ENCODE data around the gene NME9. TPM values are rescaled to one million over a fixed set of nuclear protein-coding genes. Genes with fewer than 3 reads are reported as not detected.
A peak's percentile ranks its signal among the peaks of the same experiment; 100 is the strongest.

The NME9 gene
- total RNA-seq, 4 donors from 2014 or later: 0.47 to 0.54 TPM; not detected in 2

DNA sequence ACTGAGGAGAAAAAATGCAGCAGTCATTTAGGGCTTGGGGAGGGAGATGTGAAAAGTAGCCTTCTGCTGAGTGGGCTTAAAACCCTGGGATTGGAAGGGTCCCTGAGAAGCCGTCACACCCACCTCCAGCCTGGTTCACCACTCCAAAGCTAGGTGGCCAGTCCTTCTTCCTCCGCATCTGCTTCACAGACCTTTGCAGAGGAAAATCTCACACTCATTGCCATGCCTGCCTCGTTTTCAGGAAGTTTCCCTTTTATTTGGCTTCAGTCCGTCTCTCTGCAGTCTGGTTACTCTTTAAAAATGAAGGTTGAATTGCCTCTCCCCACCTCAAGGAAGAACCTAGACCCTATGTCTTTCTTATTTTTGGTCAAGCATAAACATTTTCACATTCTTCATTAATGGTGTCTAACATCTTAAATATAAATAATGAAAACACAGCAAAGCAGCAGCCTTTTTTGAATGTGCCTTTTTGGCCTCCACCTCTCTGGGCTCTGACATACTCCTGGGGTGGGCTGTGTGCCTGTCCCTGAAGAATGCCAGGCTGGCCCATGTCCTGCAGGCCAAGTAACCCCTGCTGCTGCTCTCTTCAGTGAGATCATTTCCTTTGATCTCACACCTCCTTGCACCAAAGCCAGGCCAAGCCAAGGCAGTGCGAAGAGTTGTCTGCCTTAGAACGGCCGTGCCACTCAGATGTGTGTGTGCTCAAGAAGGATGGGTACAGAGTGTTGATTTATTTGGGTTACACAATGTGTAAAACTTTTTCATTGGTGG, 29.7 kb upstream of the NME9 start:
- no peak for TF ChIP-seq POLR2A (IDR thresholded peaks at IDR 0.05)
- H3K36me3 ChIP-seq: peaks cover 0 to 19% of the 10 kb centered on the region in 2 donors
- H3K27me3 ChIP-seq: no peaks in the 10 kb centered on the region
- H3K27ac ChIP-seq: peak overlapping the region in 3 of 4 donors; percentile 58 to 64 (median 64)
- peak; percentile 14 for ATAC-seq
- H3K4me3 ChIP-seq: no peak overlapping the region
- no peaks in the 10 kb centered on the region for H3K9me3 ChIP-seq
- peaks cover 0 to 47% (median 11%) of the 10 kb centered on the region in 3 donors for H3K4me1 ChIP-seq
- WGBS, 2 donors (ENCODE audit: low coverage in 1 of 2): 30 to 49% methylated on average over 4 to 6 of the region's 7 CpGs

DNA sequence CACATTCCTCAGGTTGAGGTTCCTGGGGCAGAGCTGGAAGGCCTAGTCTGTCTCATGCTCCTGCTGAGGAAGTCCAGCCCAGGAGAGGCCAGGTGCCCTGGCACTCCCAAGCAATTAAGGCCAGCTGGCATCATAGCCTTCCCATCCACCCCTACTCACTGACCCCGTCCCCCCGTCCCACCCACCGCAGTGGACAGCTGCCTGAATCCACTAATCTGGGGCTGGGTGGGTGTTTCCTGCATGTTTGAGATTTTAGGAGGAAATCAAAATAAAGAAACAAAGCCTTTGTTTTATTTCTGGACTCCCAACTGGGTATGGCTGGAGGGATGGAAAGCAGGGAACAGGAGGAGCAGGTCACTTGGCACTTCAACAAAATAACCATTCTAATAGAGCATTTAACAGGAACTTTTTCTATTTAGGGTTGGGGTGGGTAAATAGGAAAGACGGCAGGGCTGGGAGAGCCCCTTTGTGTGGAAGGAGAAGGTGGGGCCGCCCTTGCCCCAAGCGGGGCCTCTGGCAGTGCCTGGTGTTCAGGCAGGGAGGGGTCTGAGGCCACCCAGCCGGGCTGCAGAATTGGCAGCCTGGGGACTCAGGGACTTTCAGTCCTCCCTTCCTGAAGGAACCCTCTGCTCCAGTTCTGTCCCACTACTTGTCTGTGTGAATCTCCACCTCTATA, 27.2 kb upstream of the NME9 start:
- Histone ChIP-seq H3K27me3 (no peaks in the 10 kb centered on the region), H3K9me3 (no peaks in the 10 kb centered on the region), H3K4me3 (no peak overlapping the region), H3K36me3 (peaks cover 0 to 19% of the 10 kb centered on the region in 2 donors), H3K4me1 (peaks cover 0 to 47% (median 11%) of the 10 kb centered on the region in 3 donors), H3K27ac (peak overlapping the region in 2 of 4 donors; percentile 33 to 37)
- WGBS, 2 donors (ENCODE audit: low coverage in 1 of 2): 51 to 91% methylated on average over 4 of the region's 7 CpGs
- peak; percentile 32 for ATAC-seq
- TF ChIP-seq POLR2AphosphoS5 (IDR thresholded peaks at IDR 0.05): no peak
- TF ChIP-seq, protein P1, sequence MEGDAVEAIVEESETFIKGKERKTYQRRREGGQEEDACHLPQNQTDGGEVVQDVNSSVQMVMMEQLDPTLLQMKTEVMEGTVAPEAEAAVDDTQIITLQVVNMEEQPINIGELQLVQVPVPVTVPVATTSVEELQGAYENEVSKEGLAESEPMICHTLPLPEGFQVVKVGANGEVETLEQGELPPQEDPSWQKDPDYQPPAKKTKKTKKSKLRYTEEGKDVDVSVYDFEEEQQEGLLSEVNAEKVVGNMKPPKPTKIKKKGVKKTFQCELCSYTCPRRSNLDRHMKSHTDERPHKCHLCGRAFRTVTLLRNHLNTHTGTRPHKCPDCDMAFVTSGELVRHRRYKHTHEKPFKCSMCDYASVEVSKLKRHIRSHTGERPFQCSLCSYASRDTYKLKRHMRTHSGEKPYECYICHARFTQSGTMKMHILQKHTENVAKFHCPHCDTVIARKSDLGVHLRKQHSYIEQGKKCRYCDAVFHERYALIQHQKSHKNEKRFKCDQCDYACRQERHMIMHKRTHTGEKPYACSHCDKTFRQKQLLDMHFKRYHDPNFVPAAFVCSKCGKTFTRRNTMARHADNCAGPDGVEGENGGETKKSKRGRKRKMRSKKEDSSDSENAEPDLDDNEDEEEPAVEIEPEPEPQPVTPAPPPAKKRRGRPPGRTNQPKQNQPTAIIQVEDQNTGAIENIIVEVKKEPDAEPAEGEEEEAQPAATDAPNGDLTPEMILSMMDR (IDR thresholded peaks at IDR 0.05): no peak
- TF ChIP-seq EP300 (IDR thresholded peaks at IDR 0.05): no peak
- no peak for TF ChIP-seq POLR2A (IDR thresholded peaks at IDR 0.05)

DNA sequence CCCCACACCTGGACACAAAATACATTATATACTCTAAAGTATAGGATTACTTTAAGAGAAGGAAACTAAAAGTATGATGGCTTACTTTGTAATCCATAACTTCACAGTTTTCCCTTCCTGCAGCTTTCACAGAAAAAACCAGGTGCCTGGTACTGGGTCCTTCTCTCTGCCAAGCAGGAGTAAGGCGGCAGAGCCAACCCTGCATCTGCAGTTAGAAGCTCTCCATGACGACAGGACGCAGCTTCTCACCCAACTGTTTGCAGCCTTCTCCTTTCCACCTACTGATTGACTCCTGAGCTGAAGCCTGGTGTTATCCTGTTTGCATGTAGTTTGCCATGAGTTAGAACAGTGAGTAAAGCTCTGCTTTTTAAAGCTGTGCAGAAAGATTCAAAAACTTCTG, 25.4 kb upstream of the NME9 start:
- Histone ChIP-seq H3K9me3 (no peaks in the 10 kb centered on the region), H3K27me3 (no peaks in the 10 kb centered on the region), H3K27ac (no peak overlapping the region), H3K4me1 (peaks cover 0 to 56% (median 14%) of the 10 kb centered on the region in 3 donors), H3K4me3 (no peak overlapping the region), H3K36me3 (peaks cover 0 to 19% of the 10 kb centered on the region in 2 donors)
- WGBS, 2 donors (ENCODE audit: low coverage in 1 of 2): 86 to 100% methylated on average over 1 to 3 of the region's 3 CpGs
- ATAC-seq: no peak
- TF ChIP-seq, protein P1 (IDR thresholded peaks at IDR 0.05): no peak
- TF ChIP-seq POLR2AphosphoS5 (IDR thresholded peaks at IDR 0.05) (no peak), EP300 (IDR thresholded peaks at IDR 0.05) (no peak), POLR2A (IDR thresholded peaks at IDR 0.05) (no peak)

DNA sequence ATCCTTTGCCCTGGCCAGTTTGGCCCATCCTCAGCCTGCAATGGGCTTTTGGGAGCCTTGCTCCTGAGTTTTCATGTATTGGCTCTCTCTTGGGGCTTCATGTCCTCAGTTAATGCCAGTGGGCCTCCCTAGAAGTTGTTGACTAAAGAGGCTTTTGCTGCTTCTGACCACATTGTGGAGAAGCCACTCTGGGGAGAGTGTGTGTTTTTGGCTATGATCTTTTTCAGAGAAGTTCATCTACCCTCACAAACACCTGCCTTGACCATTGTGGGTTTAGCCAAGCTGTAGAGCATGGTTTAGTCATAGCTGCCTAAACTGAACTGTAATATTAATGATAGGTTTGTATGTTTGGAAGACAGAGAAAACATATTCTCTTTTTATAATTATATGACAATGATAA, 24.7 kb upstream of the NME9 start:
- Histone ChIP-seq H3K9me3 (no peaks in the 10 kb centered on the region), H3K27ac (no peak overlapping the region), H3K36me3 (peaks cover 0 to 19% of the 10 kb centered on the region in 2 donors), H3K4me1 (peaks cover 0 to 56% (median 18%) of the 10 kb centered on the region in 3 donors), H3K4me3 (no peak overlapping the region), H3K27me3 (no peaks in the 10 kb centered on the region)
- ATAC-seq: no peak
- TF ChIP-seq EP300 (IDR thresholded peaks at IDR 0.05) (no peak), POLR2AphosphoS5 (IDR thresholded peaks at IDR 0.05) (no peak), POLR2A (IDR thresholded peaks at IDR 0.05) (no peak)
- TF ChIP-seq, protein P1 (IDR thresholded peaks at IDR 0.05): no peak

DNA sequence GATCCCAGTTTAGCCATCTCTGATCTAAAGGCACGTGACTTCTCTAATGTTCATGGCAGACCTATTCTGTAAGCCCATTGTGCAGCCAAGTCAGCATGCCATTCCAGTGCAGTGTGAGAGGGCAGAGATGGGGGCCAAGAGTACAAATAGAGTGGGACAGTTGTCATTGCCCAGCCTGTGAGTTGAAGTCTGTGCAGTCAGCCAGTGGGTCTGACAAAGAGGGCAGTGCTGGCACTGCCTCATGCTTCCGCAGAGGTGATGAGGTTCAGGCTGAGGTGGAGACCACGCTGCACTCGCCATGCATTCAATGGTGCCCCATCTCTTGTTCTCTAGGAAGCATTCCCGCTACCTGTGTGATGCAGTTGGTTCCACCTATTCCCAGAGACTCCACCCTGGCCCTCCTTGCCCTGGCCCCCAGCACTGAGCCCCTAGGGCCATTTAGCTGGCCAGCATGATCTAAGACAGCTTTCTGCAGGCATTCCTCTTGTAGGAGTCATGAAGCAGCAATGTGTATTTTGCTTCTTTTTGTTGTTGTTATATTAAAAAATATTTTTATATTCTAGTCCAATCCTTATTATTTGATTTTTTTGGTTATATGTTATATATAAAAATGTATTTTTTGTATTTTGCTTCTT, 22.4 kb upstream of the NME9 start:
- ATAC-seq: no peak
- H3K36me3 ChIP-seq: peaks cover 0 to 19% of the 10 kb centered on the region in 2 donors
- no peak for TF ChIP-seq EP300 (IDR thresholded peaks at IDR 0.05)
- TF ChIP-seq POLR2AphosphoS5 (IDR thresholded peaks at IDR 0.05): no peak
- TF ChIP-seq POLR2A (IDR thresholded peaks at IDR 0.05): no peak
- TF ChIP-seq, protein P1 (IDR thresholded peaks at IDR 0.05): no peak
- no peak overlapping the region for H3K4me3 ChIP-seq
- no peaks in the 10 kb centered on the region for H3K9me3 ChIP-seq
- H3K27ac ChIP-seq: peak overlapping the region in 1 of 4 donors; percentile 7
- H3K4me1 ChIP-seq: peaks cover 0 to 46% (median 8%) of the 10 kb centered on the region in 3 donors
- 100% methylated on average over 3 of the region's 5 CpGs; no CpG with 5 or more reads in 1 of the 2 donors for WGBS, 2 donors (ENCODE audit: low coverage in 1 of 2)
- no peaks in the 10 kb centered on the region for H3K27me3 ChIP-seq
